LNCAP (cell line): ENCODE measurements around the gene NCF2.

Experiments used
- TF ChIP-seq, protein P1 (sequence below): fragments of 450-650 bp; IDR thresholded peaks from 2 replicates; pipeline ENCODE4 v1.5.1; 2017; ENCODE audit warnings: mild to moderate bottlenecking

NCF2 gene

GRCh38 chr1:183607322-183607980 is 17.2 kb upstream of the NCF2 start:
- TF ChIP-seq, protein P1, sequence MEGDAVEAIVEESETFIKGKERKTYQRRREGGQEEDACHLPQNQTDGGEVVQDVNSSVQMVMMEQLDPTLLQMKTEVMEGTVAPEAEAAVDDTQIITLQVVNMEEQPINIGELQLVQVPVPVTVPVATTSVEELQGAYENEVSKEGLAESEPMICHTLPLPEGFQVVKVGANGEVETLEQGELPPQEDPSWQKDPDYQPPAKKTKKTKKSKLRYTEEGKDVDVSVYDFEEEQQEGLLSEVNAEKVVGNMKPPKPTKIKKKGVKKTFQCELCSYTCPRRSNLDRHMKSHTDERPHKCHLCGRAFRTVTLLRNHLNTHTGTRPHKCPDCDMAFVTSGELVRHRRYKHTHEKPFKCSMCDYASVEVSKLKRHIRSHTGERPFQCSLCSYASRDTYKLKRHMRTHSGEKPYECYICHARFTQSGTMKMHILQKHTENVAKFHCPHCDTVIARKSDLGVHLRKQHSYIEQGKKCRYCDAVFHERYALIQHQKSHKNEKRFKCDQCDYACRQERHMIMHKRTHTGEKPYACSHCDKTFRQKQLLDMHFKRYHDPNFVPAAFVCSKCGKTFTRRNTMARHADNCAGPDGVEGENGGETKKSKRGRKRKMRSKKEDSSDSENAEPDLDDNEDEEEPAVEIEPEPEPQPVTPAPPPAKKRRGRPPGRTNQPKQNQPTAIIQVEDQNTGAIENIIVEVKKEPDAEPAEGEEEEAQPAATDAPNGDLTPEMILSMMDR: no peak

- TF ChIP-seq, protein P1: no peak
Measured at GRCh38 chr1:183605904-183606303, 15.6 kb upstream of the NCF2 start.

DNA sequence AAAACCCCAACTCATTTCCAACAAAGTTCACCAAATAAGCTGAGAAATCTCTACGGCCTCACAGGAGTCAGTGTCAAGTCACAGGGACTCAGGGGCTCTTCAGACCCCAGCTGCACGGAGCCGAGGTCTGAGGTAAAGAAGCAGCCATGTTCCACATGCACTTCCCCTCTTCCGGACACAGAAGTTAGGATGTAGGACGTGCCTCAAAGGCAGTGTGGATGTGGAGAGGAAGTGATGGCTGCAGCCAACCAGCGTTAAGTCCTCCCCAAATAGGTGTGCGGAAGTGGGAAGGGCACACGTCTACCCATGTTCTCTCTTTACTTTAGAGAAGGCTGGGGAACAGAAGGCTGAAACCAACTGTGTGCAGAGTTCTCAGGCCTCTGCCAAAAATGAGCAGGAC is 14.6 kb upstream of the NCF2 start:
- TF ChIP-seq, protein P1: no peak

GRCh38 chr1:183604038-183604808 is 14.0 kb upstream of the NCF2 start:
- TF ChIP-seq, protein P1: no peak

DNA sequence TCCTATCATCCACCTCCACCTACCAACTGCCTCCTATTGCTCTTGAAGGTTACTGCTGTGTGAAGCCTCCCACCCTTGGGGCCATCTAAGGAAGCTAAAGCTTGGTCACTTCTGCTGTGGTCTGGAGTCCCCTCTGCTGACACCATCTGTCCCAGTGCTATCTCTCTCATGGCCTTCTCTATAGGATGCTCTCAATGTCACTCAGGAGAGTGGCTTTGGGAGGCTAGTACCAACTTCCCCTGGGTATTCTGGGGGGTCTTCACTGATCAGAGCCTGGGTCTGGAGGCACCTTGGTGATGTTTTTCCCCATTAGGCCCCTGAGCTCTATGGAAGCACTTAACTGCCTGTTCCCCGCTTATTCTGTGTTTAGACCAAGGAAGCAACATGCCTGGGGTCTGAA is 12.3 kb upstream of the NCF2 start:
- TF ChIP-seq, protein P1: no peak

- TF ChIP-seq, protein P1: no peak
Measured at GRCh38 chr1:183600634-183601033, 10.4 kb upstream of the NCF2 start.

DNA sequence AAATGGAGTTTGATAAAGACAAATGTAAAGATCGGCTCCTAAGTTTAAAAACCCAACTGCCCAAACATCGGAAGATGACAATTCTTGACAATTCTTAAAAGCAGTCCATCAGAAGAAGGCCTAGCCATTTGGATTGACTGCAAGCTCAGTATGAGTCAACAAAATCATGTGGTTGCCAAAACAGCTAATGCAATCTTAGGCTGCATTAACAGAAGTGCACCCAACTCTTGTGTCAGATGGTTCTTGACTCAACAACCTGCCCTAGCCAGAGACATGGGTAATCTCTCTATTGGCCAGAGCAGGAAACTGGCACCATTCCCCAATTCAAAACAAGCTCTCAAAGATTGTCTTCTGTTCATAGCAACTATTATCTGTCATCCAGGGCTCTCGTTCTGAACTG is 9.9 kb upstream of the NCF2 start:
- TF ChIP-seq, protein P1: no peak
